Hematopoietic multipotent progenitor cell treated with erythropoietin and hydrocortisone succinate and interleukin-3 and kit ligand, for 17 days (in vitro differentiated cells): ENCODE data around the gene NPNT.

Experiments
- DNase-seq: peaks from one replicate; pipeline ENCODE4 v3.0.0-alpha.2; 2015; ENCODE audit warnings: low spot score

The NPNT gene

GRCh38 chr4:105972946-105973621 is 77.8 kb downstream of the NPNT start:
- DNase-seq = no peak

GRCh38 chr4:105976915-105977314 is 81.6 kb downstream of the NPNT start:
- DNase-seq = no peak

GRCh38 chr4:105978684-105979296 is 83.5 kb downstream of the NPNT start:
- no peak for DNase-seq

GRCh38 chr4:105979506-105979905 is 84.2 kb downstream of the NPNT start:
- DNase-seq = no peak

- no peak for DNase-seq
These were observed 93.4 kb downstream of the NPNT start for GRCh38 chr4:105988671-105989070.

GRCh38 chr4:105989485-105990242 is 94.4 kb downstream of the NPNT start:
- DNase-seq = no peak

DNA sequence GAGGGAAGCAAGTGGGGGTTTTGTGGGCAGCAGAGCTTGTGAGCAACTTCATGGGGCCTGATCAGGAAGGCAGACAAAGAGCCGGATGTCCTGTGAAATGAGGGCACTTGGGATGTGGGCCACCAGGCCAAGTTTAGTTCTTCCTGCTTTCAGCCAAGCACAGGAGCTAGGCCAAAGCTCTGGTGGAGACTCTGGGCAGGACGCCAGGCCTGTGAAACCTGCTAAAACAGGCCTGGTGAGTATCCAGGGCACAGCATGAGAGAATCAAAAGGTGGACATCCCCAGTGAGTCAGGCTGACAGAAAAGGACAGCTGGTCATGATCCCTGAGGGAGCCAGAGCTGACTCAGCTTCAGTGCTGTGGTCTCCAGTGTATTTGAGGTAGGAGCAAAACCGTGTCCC is 95.7 kb downstream of the NPNT start:
- no peak for DNase-seq

DNA sequence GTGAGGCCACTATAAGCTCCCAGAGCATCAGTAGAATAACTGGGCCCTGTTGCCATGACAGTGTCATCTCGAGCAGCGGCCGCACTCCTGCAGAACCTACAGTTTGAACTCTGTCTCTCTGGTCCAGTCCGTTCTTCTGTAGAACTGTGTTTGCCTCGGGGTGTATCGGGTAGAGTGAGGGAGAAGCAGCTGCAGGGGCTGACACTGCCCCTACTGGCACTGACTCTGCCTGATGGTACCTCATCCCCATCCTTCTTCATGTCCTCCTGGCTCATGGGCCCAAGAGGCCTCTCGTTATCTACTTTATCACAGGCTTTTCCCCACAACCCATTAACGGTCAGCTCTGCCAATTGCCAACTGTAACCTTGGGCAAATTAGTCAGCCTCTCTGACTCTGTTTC is 96.5 kb downstream of the NPNT start:
- no peak for DNase-seq

GRCh38 chr4:105992641-105993305 is 97.5 kb downstream of the NPNT start:
- no peak for DNase-seq

GRCh38 chr4:105994061-105994460 is 98.8 kb downstream of the NPNT start:
- DNase-seq = no peak

DNA sequence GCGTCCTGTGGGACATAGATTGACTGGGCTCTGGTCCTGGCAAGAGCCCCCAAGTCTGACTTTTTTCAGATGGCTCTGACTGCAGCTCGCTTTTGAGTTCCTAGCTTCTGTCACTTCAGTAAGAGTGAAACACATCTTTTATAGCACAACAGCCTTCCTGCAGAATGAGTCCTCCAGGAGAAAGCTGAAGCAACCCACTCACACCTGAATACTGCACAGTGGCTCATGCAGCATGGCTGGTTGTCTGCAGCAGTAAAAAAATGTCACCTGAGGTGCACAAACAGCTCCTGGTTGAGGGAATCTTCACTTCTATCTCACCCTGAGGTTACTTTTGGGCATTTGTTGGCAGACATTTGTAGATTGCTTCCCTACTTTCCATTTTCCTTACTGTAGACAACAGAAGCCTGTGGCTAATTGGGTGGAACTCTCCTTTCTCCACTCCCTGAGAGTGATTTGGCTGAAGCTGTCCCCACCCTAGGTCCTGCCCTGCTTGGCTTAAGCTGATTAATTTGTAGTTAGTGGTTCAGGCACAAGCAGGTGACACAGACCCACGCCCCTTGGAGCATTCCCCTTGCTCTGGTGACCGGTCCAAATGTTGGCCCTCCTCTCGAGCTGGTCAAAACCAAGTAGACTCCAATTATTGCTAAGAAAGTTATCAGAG is 99.7 kb downstream of the NPNT start:
- DNase-seq = no peak

DNA sequence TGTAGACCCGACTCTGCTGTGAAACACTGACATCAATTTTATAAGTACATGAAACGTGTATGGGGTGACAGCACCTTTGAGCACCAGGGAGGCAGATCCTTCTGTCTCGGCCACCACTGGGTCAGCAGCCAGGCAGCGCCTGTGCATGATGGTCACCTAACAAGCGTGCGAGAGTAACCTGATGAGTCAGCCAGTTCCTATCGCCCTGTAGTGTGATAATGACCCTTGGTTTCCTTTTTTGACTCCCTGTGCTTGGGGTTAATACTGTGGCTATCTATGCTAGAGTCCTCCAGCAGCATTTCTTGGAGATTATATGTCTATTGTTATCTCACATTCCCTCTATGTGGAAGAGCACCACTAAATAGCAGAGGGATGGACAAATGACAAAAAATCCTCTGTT is 101.6 kb downstream of the NPNT start:
- DNase-seq = no peak

DNA sequence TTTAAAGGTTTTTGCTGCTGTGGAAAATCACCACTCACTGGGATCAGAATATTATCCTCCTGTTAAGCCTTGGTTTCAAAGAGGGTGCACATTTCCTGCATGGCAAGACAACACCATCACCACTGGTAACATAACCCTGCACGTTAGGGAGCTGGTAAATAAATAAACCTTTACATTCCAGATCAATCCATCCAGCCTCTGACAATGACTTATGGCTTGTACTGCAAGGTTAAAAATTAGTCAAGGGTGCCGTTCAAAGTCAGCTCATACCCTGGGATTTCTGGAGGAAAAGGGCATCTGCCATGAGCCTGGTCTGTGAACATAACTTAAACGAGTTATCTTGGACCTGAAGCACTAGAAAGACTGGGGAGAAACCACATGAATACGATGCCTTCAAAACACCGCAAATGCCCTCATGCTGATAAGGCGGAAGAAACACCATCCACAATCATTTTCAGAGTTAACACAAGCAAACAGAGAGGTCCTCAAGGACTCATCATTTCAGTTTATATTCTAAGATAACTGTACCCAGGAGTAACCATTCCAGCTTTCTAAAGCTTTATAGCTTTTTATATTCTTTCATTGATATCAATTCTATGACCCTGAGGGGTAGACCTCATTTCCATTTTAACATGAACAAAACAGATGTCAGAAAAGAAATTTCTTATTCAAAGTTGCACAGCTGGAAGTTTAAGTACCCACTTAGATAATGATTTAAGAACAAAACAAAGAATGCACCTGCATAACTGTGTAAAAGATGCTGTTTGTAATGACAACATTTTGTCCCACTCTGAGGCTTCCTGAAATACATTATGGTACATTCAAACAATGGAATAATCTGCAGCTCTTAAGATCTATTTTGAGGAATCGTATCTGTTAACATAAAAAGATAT is 103.1 kb downstream of the NPNT start:
- no peak for DNase-seq

DNA sequence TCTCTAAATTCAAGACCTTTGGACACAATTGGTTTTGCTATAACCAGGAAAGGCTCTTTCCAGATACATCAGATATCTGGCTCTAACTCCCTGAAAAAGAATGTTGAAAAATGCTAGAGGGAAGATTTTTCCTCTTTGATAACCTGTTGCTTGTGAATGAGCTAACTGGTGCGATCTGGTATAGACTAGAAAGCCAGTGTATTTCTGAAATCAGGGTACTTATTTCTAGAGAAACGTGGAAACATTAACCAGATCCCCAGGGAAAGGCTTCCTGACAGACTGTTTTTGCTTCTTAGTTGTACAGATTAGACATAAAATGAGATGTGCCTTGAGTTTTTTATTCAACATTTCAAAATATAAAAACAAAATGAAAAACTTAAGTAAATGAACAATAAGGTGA is 107.7 kb downstream of the NPNT start:
- no peak for DNase-seq

DNA sequence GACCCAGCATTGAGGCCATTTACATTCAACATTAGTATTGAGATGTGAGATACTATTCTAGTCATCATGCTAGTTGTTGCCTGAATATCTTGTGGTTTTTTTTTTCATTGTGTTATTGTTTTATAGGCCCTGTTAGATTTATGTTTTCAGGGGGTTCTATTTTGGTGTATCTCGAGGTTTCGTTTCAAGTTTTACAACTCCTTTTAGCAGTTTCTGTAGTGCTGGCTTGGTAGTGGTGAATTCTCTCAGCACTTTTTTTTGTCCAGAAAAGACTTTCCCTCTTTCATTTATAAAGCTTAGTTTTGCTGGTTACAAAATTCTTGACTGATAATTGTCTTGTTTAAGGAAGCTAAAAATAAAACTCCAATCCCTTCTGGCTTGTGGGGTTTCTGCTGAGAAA is 115.5 kb downstream of the NPNT start:
- DNase-seq = no peak

GRCh38 chr4:106011387-106011786 is 116.1 kb downstream of the NPNT start:
- DNase-seq = no peak

DNA sequence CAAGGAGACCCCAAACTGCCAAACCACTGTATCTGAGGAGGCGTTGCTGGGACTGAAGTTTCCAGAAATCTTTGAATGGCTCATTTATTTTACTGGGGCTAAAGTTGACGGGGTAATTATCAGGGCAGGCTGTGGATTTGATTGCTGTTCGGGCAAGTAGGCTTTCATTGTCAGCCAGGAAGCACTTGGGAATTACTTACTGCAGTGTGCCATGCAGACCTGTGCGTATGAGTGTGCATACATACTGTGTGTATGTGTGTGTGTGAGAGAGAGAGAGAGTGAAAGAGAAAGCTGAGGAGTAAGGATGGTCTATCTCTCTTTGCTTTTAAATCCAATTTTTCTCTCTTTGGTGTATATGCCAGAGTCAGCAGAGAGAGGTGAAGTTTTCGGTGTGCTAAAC is 122.7 kb downstream of the NPNT start:
- DNase-seq = no peak

DNA sequence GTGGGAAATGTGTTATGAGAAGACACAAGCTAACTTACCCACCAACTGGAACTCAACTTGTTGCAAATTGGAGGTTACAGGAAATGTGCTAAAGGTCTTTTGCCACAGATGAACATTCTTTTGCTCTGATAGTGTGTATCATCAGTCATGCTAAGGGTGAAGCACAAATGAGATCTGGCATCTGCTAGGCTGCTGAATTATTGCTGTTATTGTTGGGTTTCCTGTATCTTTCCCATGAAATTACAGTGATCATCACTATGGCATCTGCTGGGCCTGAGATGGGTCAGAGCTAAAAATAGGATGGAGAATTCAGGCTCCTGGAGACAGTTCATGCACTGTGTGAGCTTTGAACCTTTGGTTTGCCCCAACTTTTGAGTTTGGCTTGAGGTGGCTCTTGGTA is 124.5 kb downstream of the NPNT start:
- DNase-seq = no peak
